Measurements from ENCODE around the gene DNAJB9.

GRCh38 chr7:108592646-108593201 is 23.1 kb downstream of the DNAJB9 start:
- TF ChIP-seq CTCF (conservative IDR thresholded peaks at IDR 0.05 in 1 of 2, IDR thresholded peaks at IDR 0.05 in 1 of 2; ENCODE audit: low read depth in 1 of 2, low read length in 2 of 2) (peak in 1 of 2 donors; percentile 50), EZH2 (IDR thresholded peaks at IDR 0.05; ENCODE audit: low read length, missing control alignments) (no peak)
